Measurements from ENCODE around the gene CYB561D2. TPM values are rescaled to one million over a fixed set of nuclear protein-coding genes. Genes with fewer than 3 reads are reported as not detected.

The CYB561D2 gene
- total and polyA plus RNA-seq, 4 donors, result 18.2 to 50.8 (median 27.7) TPM

DNA sequence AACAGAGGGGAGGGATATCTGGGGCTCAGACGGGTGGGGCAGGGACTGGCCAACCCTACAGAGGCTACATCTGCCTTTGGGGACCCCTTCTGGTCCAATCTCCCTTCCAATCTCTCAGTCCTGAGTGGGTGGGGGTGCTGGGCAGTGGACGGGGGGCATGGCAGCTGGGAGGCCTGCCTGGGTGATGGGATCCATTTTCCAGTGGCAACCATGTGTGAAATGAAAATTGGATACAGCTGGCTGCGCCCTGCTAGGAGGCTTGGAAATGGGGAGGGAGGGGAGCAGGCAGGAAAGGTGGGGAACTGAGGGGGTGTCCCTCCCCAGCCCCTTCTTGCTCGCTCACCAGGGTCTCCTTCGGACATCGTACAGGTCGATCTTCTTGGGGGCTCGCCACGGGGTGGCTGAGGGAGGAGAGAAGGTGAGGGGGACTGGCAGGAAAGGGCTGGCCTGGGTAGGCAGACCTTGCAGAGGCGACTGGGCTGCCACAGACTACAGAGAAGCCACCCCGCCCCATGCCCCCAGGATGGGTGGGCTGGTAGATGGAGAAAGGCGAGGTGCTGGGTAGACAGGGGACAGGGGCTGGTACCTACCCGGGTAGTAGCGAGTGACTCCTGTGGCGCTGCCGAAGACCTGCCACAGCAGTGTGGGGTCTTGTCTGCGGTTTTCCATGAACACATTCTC, 29.9 kb downstream of the CYB561D2 start:
- no peak for DNase-seq
- no peak for ATAC-seq (ENCODE audit: insufficient read depth, low FRiP score)
- Histone ChIP-seq H3K9me3 (ENCODE audit: control insufficient read depth in 4 of 4, insufficient read depth in 3 of 4, low read length in 3 of 4) (no peaks in the 10 kb centered on the region), H3K9ac (ENCODE audit: insufficient read depth in 1 of 2, low read length in 2 of 2) (no peak overlapping the region), H3K27me3 (ENCODE audit: control insufficient read depth in 3 of 3, insufficient read depth in 3 of 3, low read length in 2 of 3) (no peaks in the 10 kb centered on the region), H3K4me1 (ENCODE audit: control insufficient read depth in 5 of 5, insufficient read depth in 5 of 5, low read length in 5 of 5) (peaks cover 0 to 12% (median 0%) of the 10 kb centered on the region in 5 donors), H3K4me3 (no peak overlapping the region), H3K27ac (ENCODE audit: low read depth in 1 of 2, low read length in 1 of 2) (no peak overlapping the region), H3K36me3 (ENCODE audit: control insufficient read depth in 4 of 4, insufficient read depth in 4 of 4, low read length in 4 of 4) (peaks cover 0 to 8% (median 0%) of the 10 kb centered on the region in 4 donors)
- TF ChIP-seq, protein P1, sequence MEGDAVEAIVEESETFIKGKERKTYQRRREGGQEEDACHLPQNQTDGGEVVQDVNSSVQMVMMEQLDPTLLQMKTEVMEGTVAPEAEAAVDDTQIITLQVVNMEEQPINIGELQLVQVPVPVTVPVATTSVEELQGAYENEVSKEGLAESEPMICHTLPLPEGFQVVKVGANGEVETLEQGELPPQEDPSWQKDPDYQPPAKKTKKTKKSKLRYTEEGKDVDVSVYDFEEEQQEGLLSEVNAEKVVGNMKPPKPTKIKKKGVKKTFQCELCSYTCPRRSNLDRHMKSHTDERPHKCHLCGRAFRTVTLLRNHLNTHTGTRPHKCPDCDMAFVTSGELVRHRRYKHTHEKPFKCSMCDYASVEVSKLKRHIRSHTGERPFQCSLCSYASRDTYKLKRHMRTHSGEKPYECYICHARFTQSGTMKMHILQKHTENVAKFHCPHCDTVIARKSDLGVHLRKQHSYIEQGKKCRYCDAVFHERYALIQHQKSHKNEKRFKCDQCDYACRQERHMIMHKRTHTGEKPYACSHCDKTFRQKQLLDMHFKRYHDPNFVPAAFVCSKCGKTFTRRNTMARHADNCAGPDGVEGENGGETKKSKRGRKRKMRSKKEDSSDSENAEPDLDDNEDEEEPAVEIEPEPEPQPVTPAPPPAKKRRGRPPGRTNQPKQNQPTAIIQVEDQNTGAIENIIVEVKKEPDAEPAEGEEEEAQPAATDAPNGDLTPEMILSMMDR (IDR thresholded peaks at IDR 0.05; ENCODE audit: control extremely low read depth, extremely low read depth), result no peak
- WGBS, 2 donors, result 92 to 96% methylated on average over 15 to 17 of the region's 17 CpGs

DNA sequence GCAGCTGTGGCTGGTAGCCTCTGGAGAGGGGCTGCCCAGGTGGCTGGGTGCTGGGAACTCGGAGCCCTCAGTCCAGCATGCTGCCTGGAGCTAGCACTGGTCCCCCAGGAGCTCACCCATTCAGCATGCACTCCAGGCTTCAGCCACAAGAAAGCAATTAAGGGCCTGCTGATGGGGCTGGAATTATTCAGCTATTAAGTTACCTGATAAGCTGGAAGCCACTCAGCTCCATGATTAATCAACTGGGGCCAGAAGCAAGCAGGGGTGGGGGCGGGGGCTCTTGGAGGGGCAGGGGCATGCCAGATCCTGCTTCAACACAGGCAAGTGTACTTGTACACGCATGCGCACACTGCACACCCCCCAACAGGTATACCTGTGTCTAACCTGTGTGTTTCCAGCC, 30.7 kb downstream of the CYB561D2 start:
- DNase-seq, result no peak

DNA sequence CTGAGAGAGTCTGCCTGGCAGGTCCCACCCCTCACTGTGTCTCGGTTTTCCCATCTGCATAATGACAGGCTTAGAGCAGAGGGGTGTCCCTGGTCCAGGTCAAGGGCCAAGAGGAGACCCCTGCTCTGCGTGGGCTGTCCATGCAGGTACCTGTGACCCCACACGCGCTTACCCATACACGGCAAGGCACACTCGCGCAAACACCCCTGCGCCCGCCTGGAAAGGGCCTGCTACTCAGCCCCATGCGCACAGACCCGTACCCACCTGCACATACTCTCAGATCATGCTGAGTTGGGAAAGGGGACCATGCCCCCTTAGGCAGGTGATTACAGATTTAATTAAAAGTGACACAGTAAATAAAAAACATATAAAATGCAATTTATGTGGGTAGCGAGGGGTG, 32.1 kb downstream of the CYB561D2 start:
- Histone ChIP-seq H3K36me3 (ENCODE audit: control insufficient read depth in 4 of 4, insufficient read depth in 4 of 4, low read length in 4 of 4) (peaks cover 0 to 8% (median 0%) of the 10 kb centered on the region in 4 donors), H3K9ac (ENCODE audit: insufficient read depth in 1 of 2, low read length in 2 of 2) (no peak overlapping the region), H3K9me3 (ENCODE audit: control insufficient read depth in 4 of 4, insufficient read depth in 3 of 4, low read length in 3 of 4) (no peaks in the 10 kb centered on the region), H3K27me3 (ENCODE audit: control insufficient read depth in 3 of 3, insufficient read depth in 3 of 3, low read length in 2 of 3) (no peaks in the 10 kb centered on the region), H3K4me3 (no peak overlapping the region), H3K4me1 (ENCODE audit: control insufficient read depth in 5 of 5, insufficient read depth in 5 of 5, low read length in 5 of 5) (peaks cover 0 to 12% (median 0%) of the 10 kb centered on the region in 5 donors), H3K27ac (ENCODE audit: low read depth in 1 of 2, low read length in 1 of 2) (no peak overlapping the region)
- 94 to 97% methylated on average over 12 of the region's 12 CpGs for WGBS, 2 donors
- TF ChIP-seq, protein P1 (IDR thresholded peaks at IDR 0.05; ENCODE audit: control extremely low read depth, extremely low read depth), result no peak
- no peak for DNase-seq
- ATAC-seq (ENCODE audit: insufficient read depth, low FRiP score), result no peak

More for the DNA sequence above, 30.7 kb downstream of the CYB561D2 start:
- ATAC-seq (ENCODE audit: insufficient read depth, low FRiP score), result no peak
- Histone ChIP-seq H3K4me3 (no peak overlapping the region), H3K9ac (ENCODE audit: insufficient read depth in 1 of 2, low read length in 2 of 2) (no peak overlapping the region), H3K27me3 (ENCODE audit: control insufficient read depth in 3 of 3, insufficient read depth in 3 of 3, low read length in 2 of 3) (no peaks in the 10 kb centered on the region), H3K4me1 (ENCODE audit: control insufficient read depth in 5 of 5, insufficient read depth in 5 of 5, low read length in 5 of 5) (peaks cover 0 to 12% (median 0%) of the 10 kb centered on the region in 5 donors), H3K9me3 (ENCODE audit: control insufficient read depth in 4 of 4, insufficient read depth in 3 of 4, low read length in 3 of 4) (no peaks in the 10 kb centered on the region), H3K27ac (ENCODE audit: low read depth in 1 of 2, low read length in 1 of 2) (no peak overlapping the region), H3K36me3 (ENCODE audit: control insufficient read depth in 4 of 4, insufficient read depth in 4 of 4, low read length in 4 of 4) (peaks cover 0 to 8% (median 0%) of the 10 kb centered on the region in 4 donors)
- WGBS, 2 donors, result 93 to 94% methylated on average over 4 of the region's 4 CpGs
- TF ChIP-seq, protein P1 (IDR thresholded peaks at IDR 0.05; ENCODE audit: control extremely low read depth, extremely low read depth), result no peak

All from lung (tissue), 12 donors.